SH-SY5Y (cell line): Measurements from ENCODE around the gene RARB.

Experiments used
- GATA2 ChIP-seq: IDR thresholded peaks from 2 replicates; pipeline ENCODE4 v1.6.1; 2011; ENCODE audit warnings: mild to moderate bottlenecking, low read depth, low read length
- GATA3 ChIP-seq: IDR thresholded peaks from 2 replicates; pipeline ENCODE4 v1.6.1; 2011; ENCODE audit warnings: low read depth, mild to moderate bottlenecking, low read length, moderate library complexity

GRCh38 chr3:25587975-25588374 is 159.9 kb downstream of the RARB start:
- no peak for TF ChIP-seq GATA3
- no peak for TF ChIP-seq GATA2
